A673 (cell line): ENCODE data around the gene ABCF3.

Experiments
- CTCF ChIP-seq: fragments of 300-800, 200-600 bp; sonication (generic); conservative IDR thresholded peaks from 2 replicates; pipeline ENCODE4 v1.5.1; 2017; ENCODE audit warnings: low read depth, mild to moderate bottlenecking, antibody characterized with exemption, low read length, moderate library complexity, mixed read lengths
- EZH2 ChIP-seq: fragments of 200-600 bp; sonication (generic); IDR thresholded peaks from 2 replicates; pipeline ENCODE4 v1.6.1; 2017; ENCODE audit warnings: borderline replicate concordance, low read depth, mild to moderate bottlenecking, mixed read lengths, antibody characterized with exemption, low read length; ENCODE audit not compliant: poor library complexity, severe bottlenecking

- TF ChIP-seq EZH2 (no peak), CTCF (no peak)
Measured at GRCh38 chr3:184193991-184194539, 8.1 kb downstream of the ABCF3 start.
